SK-N-MC (cell line): Measurements from ENCODE around the gene FEV.
"Not testable (repeated sequence)": the region's sequence is repeated elsewhere in the genome, so short reads cannot be mapped to it uniquely, and the experiment has no call there.

ENCODE experiments used
- DNase-seq: peaks from one replicate; pipeline ENCODE4 v3.0.0-alpha.2; 2011; ENCODE audit warnings: low read depth, low spot score
- H3K27ac ChIP-seq: fragments of 200-600 bp; sonication (generic); 2 replicates; pipeline ENCODE4 v1.5.1; 2016; ENCODE audit warnings: mixed run types
- H3K36me3 ChIP-seq: fragments of 200-600 bp; sonication (generic); 2 replicates; pipeline ENCODE4 v1.6.1; 2017; ENCODE audit warnings: antibody characterized with exemption, low read length, mixed read lengths; ENCODE audit not compliant: insufficient read depth
- H3K4me3 ChIP-seq: fragments of 200-600 bp; sonication (generic); 2 replicates; pipeline ENCODE4 v1.5.1; 2016
- H3K9ac ChIP-seq: fragments of 200-600 bp; sonication (generic); 2 replicates; pipeline ENCODE4 v1.8.0; 2017; ENCODE audit warnings: mixed run types, mixed read lengths; ENCODE audit not compliant: insufficient read length
- H3K9me3 ChIP-seq: fragments of 200-600 bp; sonication (generic); 2 replicates; pipeline ENCODE4 v1.6.1; 2017; ENCODE audit warnings: low read depth, mild to moderate bottlenecking, antibody characterized with exemption, low read length, moderate library complexity, mixed read lengths
- EZH2 ChIP-seq: fragments of 200-600 bp; sonication (generic); IDR thresholded peaks from one replicate; pipeline ENCODE4 v1.6.1; 2017; ENCODE audit warnings: antibody characterized with exemption
- FOXP2 ChIP-seq: optimal IDR thresholded peaks from 2 replicates; pipeline ENCODE3; 2011; ENCODE audit warnings: mild to moderate bottlenecking, moderate library complexity; ENCODE audit not compliant: insufficient read depth; ENCODE audit errors: extremely low read length, control extremely low read depth
- POLR2AphosphoS5 ChIP-seq: IDR thresholded peaks from 2 replicates; pipeline ENCODE4 v1.6.1; 2012; ENCODE audit warnings: mild to moderate bottlenecking, low read depth, low read length, borderline replicate concordance

Gene FEV

GRCh38 chr2:218946621-218947020, 38.4 kb downstream of the FEV start:
- H3K9ac ChIP-seq = no peak overlapping the region
- TF ChIP-seq EZH2 (no peak), POLR2AphosphoS5 (no peak), FOXP2 (no peak)
- no peaks in the 10 kb centered on the region for H3K9me3 ChIP-seq
- H3K4me3 ChIP-seq = no peak overlapping the region
- no peaks in the 10 kb centered on the region for H3K36me3 ChIP-seq
- H3K27ac ChIP-seq = no peak overlapping the region
- no peak for DNase-seq

GRCh38 chr2:218944759-218945404, 40.1 kb downstream of the FEV start:
- Histone ChIP-seq H3K9me3 (no peaks in the 10 kb centered on the region), H3K9ac (no peak overlapping the region), H3K27ac (no peak overlapping the region), H3K36me3 (no peaks in the 10 kb centered on the region), H3K4me3 (no peak overlapping the region)
- no peak for TF ChIP-seq FOXP2
- TF ChIP-seq EZH2 = no peak
- TF ChIP-seq POLR2AphosphoS5 = no peak
- no peak for DNase-seq

DNA sequence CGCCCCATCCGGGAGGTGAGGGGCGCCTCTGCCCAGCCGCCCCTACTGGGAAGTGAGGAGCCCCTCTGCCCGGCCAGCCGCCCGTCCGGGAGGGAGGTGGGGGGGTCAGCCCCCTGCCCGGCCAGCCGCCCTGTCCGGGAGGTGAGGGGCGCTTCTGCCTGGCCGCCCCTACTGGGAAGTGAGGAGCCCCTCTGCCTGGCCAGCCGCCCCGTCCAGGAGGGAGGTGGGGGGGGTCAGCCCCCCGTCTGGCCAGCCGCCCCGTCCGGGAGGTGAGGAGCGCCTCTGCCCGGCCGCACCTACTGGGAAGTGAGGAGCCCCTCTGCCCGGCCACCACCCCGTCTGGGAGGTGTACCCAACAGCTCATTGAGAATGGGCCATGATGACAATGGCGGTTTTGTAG, 53.2 kb downstream of the FEV start:
- not testable (repeated sequence) for H3K27ac ChIP-seq, H3K36me3 ChIP-seq, DNase-seq, H3K9ac ChIP-seq, H3K4me3 ChIP-seq, H3K9me3 ChIP-seq
